Spleen (tissue), 7 donors: ENCODE measurements around the gene DCBLD1.

Experiments
- POLR2A ChIP-seq, 3 donors: fragments of 450-650 bp; IDR thresholded peaks; one replicate each; pipeline ENCODE4 v1.5.1; 2017; ENCODE audit warnings: antibody characterized with exemption in 3 of 3, mild to moderate bottlenecking in 1 of 3
- POLR2AphosphoS5 ChIP-seq, 3 donors: sonication (generic); formaldehyde crosslinking; IDR thresholded peaks; one replicate each; pipeline ENCODE4 v1.5.1; 2017; ENCODE audit warnings: antibody characterized with exemption in 3 of 3
- TF ChIP-seq, protein P1 (sequence below), 11 experiments: fragments of 200-600 bp in 7 of 11; fragments of 450-650 bp in 4 of 11; sonication (generic) in 4 of 11; IDR thresholded peaks in 8 of 11; conservative IDR thresholded peaks in 3 of 11; 1 replicate in 7 of 11; 2 replicates in 4 of 11; pipeline versions ENCODE4 v1.4.0 to v1.8.0; 2016 to 2021; ENCODE audit warnings: antibody characterized with exemption in 11 of 11, inconsistent platforms in 4 of 11, mild to moderate bottlenecking in 1 of 11
- donor health status: DM: no; HTN: no; CAD: no; lungs with moderate emphysema.
- donor health status: DM: no; HTN: no; CAD: no.
- donor health status: DM: no; HTN: no; CAD: no.

DNA sequence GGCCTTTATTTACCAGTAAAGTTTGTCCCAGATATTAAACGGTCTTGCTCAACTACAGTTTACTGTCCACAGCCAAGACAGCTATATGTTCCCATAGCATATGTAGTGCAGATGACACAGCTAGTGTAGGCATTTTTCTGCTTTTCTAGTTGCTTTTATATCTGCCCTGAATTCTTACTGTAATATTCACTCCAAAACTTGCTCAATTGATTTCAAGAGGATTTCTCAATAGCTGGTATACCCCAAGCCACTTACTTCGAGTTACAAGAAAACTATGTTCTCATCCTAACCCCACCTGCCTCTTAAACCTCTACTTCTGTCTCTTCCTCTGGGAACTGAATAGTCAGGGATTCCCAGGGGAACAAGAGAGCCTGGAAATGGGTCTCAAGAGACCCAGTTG, 37.9 kb upstream of the DCBLD1 start:
- TF ChIP-seq, protein P1, sequence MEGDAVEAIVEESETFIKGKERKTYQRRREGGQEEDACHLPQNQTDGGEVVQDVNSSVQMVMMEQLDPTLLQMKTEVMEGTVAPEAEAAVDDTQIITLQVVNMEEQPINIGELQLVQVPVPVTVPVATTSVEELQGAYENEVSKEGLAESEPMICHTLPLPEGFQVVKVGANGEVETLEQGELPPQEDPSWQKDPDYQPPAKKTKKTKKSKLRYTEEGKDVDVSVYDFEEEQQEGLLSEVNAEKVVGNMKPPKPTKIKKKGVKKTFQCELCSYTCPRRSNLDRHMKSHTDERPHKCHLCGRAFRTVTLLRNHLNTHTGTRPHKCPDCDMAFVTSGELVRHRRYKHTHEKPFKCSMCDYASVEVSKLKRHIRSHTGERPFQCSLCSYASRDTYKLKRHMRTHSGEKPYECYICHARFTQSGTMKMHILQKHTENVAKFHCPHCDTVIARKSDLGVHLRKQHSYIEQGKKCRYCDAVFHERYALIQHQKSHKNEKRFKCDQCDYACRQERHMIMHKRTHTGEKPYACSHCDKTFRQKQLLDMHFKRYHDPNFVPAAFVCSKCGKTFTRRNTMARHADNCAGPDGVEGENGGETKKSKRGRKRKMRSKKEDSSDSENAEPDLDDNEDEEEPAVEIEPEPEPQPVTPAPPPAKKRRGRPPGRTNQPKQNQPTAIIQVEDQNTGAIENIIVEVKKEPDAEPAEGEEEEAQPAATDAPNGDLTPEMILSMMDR (IDR thresholded peaks at IDR 0.05 in 8 of 11, conservative IDR thresholded peaks at IDR 0.05 in 3 of 11) = no peak
- no peak for TF ChIP-seq POLR2A (IDR thresholded peaks at IDR 0.05)
- TF ChIP-seq POLR2AphosphoS5 (IDR thresholded peaks at IDR 0.05) = no peak
